ENCODE measurements around the gene PIK3CA. TPM values are rescaled to one million over a fixed set of nuclear protein-coding genes. Genes with fewer than 3 reads are reported as not detected.

Gene PIK3CA
- total RNA-seq, 1 experiment from 2014 or later, result 27.6 TPM

DNA sequence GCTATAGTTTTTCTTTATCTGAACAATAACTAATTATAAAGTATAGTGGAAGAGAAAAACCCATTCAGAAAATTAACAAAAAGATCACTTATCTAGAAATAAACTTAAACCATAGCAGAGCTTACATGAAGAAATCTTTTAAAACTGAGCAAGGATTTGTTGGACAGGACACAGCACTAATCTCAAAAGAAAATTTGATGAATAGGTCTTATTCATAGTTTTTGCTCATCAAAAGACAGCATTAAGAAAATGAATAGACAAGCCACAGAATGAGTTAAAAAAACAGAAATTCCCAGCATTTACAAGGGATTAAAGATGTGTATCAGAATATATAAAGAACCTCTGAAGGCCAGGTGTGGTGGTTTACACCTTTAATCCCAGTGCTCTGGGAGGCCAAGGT is 29.5 kb downstream of the PIK3CA start:
- ChIA-PET POLR2A (interaction anchor here (0.7 kb wide), 1 partner anchor 279 kb away, joined by 6 read pairs; no protein-coding TSS in a partner anchor), CTCF (no interaction called here)
- H3K9me3 ChIP-seq (ENCODE audit: control insufficient read depth, insufficient read depth, low read depth, low read length), result no peaks in the 10 kb centered on the region
- peaks cover 8% of the 10 kb centered on the region; the same call in 1 of the 2 replicates for H3K4me1 ChIP-seq (ENCODE audit: control insufficient read depth, insufficient read depth, low read length)
- ATAC-seq (no peak), DNase-seq (ENCODE audit: low read depth, low spot score) (no peak)
- H3K36me3 ChIP-seq (ENCODE audit: control insufficient read depth, insufficient read depth, low read length), result no peaks in the 10 kb centered on the region
- no peaks in the 10 kb centered on the region for H3K27me3 ChIP-seq (ENCODE audit: control insufficient read depth, insufficient read depth, low read length)
- intact Hi-C loops (cut with micrococcal nuclease; ENCODE audit: unreplicated experiment), result no loop called here
- no peak overlapping the region for H3K4me3 ChIP-seq (ENCODE audit: low read depth in 2 of 2, low read length in 2 of 2)
- in situ Hi-C loops (cut with HindIII; ENCODE audit: low pct_unique_long_range_greater_than_20kb, low sequenced_read_pairs), result no loop called here
- no peak for TF ChIP-seq TCF7L2 (IDR thresholded peaks at IDR 0.05; ENCODE audit: low read depth, low read length)
- no peak for TF ChIP-seq SIN3A (IDR thresholded peaks at IDR 0.05; ENCODE audit: borderline replicate concordance, insufficient read depth, low read depth, low read length)
- TF ChIP-seq, protein P1, sequence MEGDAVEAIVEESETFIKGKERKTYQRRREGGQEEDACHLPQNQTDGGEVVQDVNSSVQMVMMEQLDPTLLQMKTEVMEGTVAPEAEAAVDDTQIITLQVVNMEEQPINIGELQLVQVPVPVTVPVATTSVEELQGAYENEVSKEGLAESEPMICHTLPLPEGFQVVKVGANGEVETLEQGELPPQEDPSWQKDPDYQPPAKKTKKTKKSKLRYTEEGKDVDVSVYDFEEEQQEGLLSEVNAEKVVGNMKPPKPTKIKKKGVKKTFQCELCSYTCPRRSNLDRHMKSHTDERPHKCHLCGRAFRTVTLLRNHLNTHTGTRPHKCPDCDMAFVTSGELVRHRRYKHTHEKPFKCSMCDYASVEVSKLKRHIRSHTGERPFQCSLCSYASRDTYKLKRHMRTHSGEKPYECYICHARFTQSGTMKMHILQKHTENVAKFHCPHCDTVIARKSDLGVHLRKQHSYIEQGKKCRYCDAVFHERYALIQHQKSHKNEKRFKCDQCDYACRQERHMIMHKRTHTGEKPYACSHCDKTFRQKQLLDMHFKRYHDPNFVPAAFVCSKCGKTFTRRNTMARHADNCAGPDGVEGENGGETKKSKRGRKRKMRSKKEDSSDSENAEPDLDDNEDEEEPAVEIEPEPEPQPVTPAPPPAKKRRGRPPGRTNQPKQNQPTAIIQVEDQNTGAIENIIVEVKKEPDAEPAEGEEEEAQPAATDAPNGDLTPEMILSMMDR (IDR thresholded peaks at IDR 0.05), result no peak
- TF ChIP-seq, protein P2, sequence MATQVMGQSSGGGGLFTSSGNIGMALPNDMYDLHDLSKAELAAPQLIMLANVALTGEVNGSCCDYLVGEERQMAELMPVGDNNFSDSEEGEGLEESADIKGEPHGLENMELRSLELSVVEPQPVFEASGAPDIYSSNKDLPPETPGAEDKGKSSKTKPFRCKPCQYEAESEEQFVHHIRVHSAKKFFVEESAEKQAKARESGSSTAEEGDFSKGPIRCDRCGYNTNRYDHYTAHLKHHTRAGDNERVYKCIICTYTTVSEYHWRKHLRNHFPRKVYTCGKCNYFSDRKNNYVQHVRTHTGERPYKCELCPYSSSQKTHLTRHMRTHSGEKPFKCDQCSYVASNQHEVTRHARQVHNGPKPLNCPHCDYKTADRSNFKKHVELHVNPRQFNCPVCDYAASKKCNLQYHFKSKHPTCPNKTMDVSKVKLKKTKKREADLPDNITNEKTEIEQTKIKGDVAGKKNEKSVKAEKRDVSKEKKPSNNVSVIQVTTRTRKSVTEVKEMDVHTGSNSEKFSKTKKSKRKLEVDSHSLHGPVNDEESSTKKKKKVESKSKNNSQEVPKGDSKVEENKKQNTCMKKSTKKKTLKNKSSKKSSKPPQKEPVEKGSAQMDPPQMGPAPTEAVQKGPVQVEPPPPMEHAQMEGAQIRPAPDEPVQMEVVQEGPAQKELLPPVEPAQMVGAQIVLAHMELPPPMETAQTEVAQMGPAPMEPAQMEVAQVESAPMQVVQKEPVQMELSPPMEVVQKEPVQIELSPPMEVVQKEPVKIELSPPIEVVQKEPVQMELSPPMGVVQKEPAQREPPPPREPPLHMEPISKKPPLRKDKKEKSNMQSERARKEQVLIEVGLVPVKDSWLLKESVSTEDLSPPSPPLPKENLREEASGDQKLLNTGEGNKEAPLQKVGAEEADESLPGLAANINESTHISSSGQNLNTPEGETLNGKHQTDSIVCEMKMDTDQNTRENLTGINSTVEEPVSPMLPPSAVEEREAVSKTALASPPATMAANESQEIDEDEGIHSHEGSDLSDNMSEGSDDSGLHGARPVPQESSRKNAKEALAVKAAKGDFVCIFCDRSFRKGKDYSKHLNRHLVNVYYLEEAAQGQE (IDR thresholded peaks at IDR 0.05; ENCODE audit: insufficient read depth in 1 of 2, low read depth in 2 of 2, low read length in 1 of 2), result no peak
- no peak for TF ChIP-seq POLR2AphosphoS5 (IDR thresholded peaks at IDR 0.05; ENCODE audit: low read depth, low read length)
- no TSS peak for BruUV-seq (replicated peaks)
- H3K27ac ChIP-seq (ENCODE audit: low read length), result no peak overlapping the region

DNA sequence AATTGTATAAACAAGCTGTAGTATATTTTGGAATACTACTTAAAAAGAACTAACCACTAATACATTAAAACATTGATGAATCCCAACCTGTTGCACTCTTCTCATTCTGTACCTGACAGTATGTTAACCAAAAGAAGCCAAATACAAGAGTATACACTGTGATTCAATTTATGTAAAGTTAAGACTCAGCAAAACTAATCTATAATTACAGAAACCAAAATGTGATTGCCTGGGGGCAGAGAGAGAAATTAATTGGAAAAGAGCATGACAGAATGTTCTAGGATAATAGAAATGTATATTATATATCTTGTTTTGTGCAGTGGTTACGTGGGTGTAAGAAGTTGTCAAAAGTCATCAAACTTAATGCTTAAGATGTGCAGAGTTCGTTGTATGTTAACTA is 31.1 kb downstream of the PIK3CA start:
- no peak overlapping the region for H3K27ac ChIP-seq (ENCODE audit: low read length)
- no peak overlapping the region for H3K4me3 ChIP-seq (ENCODE audit: low read depth in 2 of 2, low read length in 2 of 2)
- H3K9me3 ChIP-seq (ENCODE audit: control insufficient read depth, insufficient read depth, low read depth, low read length), result no peaks in the 10 kb centered on the region
- CTCF ChIA-PET, result no interaction called here
- intact Hi-C loops (cut with micrococcal nuclease; ENCODE audit: unreplicated experiment), result no loop called here
- TF ChIP-seq, protein P2 (IDR thresholded peaks at IDR 0.05; ENCODE audit: insufficient read depth in 1 of 2, low read depth in 2 of 2, low read length in 1 of 2), result no peak
- TF ChIP-seq, protein P1 (IDR thresholded peaks at IDR 0.05), result no peak
- no peak for TF ChIP-seq TCF7L2 (IDR thresholded peaks at IDR 0.05; ENCODE audit: low read depth, low read length)
- no peak for TF ChIP-seq POLR2AphosphoS5 (IDR thresholded peaks at IDR 0.05; ENCODE audit: low read depth, low read length)
- no peak for TF ChIP-seq SIN3A (IDR thresholded peaks at IDR 0.05; ENCODE audit: borderline replicate concordance, insufficient read depth, low read depth, low read length)
- H3K27me3 ChIP-seq (ENCODE audit: control insufficient read depth, insufficient read depth, low read length), result no peaks in the 10 kb centered on the region
- DNase-seq (ENCODE audit: low read depth, low spot score) (no peak), ATAC-seq (no peak)
- H3K4me1 ChIP-seq (ENCODE audit: control insufficient read depth, insufficient read depth, low read length), result peaks cover 8% of the 10 kb centered on the region; the same call in 1 of the 2 replicates
- BruUV-seq (replicated peaks), result no TSS peak
- POLR2A ChIA-PET, result no interaction called here
- in situ Hi-C loops (cut with HindIII; ENCODE audit: low pct_unique_long_range_greater_than_20kb, low sequenced_read_pairs), result no loop called here
- H3K36me3 ChIP-seq (ENCODE audit: control insufficient read depth, insufficient read depth, low read length), result no peaks in the 10 kb centered on the region
